ENCODE data around the gene NLRC5.

NLRC5 gene

DNA sequence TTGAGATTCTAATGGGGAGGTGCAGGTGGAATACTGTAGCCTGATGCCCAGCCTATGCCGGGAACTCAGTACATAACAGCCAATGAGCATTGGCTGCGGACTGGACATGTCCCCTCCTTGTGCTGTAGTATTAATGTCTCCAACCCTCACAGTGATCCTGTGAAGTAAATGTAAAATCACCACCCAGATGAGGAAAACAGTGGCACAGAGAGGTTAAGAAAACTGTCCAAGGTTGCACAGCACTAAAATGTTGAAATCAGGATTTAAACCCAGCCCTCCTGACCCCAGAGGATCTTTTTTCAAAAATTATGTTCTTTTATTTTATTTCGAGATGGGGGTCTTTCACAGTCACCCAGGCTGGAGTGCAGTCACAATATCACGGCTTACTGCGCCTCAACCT is 7.9 kb downstream of the NLRC5 start:
- H3K4me2 ChIP-seq (ENCODE audit: low read length), result no peak overlapping the region
- no peaks in the 10 kb centered on the region for H3K9me3 ChIP-seq (ENCODE audit: control insufficient read depth, insufficient read depth, low read length)
- H3K36me3 ChIP-seq (ENCODE audit: control insufficient read depth, low read length), result no peaks in the 10 kb centered on the region
- H3K27me3 ChIP-seq (ENCODE audit: control insufficient read depth, low read length), result no peaks in the 10 kb centered on the region
- H3F3A ChIP-seq (ENCODE audit: control insufficient read depth, insufficient read depth), result peaks cover 9% of the 10 kb centered on the region; the same call in 1 of the 2 replicates
- TF ChIP-seq, protein P1, sequence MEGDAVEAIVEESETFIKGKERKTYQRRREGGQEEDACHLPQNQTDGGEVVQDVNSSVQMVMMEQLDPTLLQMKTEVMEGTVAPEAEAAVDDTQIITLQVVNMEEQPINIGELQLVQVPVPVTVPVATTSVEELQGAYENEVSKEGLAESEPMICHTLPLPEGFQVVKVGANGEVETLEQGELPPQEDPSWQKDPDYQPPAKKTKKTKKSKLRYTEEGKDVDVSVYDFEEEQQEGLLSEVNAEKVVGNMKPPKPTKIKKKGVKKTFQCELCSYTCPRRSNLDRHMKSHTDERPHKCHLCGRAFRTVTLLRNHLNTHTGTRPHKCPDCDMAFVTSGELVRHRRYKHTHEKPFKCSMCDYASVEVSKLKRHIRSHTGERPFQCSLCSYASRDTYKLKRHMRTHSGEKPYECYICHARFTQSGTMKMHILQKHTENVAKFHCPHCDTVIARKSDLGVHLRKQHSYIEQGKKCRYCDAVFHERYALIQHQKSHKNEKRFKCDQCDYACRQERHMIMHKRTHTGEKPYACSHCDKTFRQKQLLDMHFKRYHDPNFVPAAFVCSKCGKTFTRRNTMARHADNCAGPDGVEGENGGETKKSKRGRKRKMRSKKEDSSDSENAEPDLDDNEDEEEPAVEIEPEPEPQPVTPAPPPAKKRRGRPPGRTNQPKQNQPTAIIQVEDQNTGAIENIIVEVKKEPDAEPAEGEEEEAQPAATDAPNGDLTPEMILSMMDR (IDR thresholded peaks at IDR 0.05; ENCODE audit: low read depth, low read length, poor library complexity, severe bottlenecking), result no peak
- TF ChIP-seq EZH2phosphoT487 (IDR thresholded peaks at IDR 0.05; ENCODE audit: borderline replicate concordance, low read length), result no peak
- H3K4me1 ChIP-seq (ENCODE audit: control insufficient read depth, low read length), result peaks cover 8% of the 10 kb centered on the region
- H3K79me2 ChIP-seq (ENCODE audit: control insufficient read depth, low read length), result no peaks in the 10 kb centered on the region
- H3K4me3 ChIP-seq (ENCODE audit: low read length), result no peak overlapping the region
- no peaks in the 10 kb centered on the region for H4K20me1 ChIP-seq (ENCODE audit: control insufficient read depth, insufficient read depth, low read depth, low read length)
- no peaks in the 10 kb centered on the region for H3K9me2 ChIP-seq (replicated peaks; ENCODE audit: control insufficient read depth, low read length)
- no peak overlapping the region for H3K27ac ChIP-seq (ENCODE audit: low read depth, low read length)

DNA sequence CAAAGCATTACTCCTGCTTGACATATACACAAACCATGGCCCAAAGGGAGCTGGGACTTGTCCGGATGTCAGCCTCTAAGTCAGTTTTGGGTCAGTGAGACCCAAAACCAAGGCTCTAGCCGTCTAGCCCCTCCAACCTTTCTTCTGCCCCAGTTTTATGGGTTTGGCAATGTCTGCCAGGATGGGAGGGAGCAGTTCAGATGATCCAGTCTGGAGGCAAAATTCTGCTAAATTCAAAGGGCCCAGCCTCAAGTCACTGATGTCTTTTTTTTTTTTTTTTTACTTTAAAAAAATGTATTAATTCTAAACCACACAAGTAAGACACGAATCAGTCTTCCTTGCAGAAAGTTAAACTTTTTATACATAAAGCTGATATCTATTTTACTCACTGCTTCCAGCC is 8.6 kb downstream of the NLRC5 start:
- Histone ChIP-seq H3F3A (ENCODE audit: control insufficient read depth, insufficient read depth) (peaks cover 9% of the 10 kb centered on the region; the same call in 1 of the 2 replicates), H3K4me3 (ENCODE audit: low read length) (no peak overlapping the region), H3K36me3 (ENCODE audit: control insufficient read depth, low read length) (no peaks in the 10 kb centered on the region), H3K79me2 (ENCODE audit: control insufficient read depth, low read length) (no peaks in the 10 kb centered on the region), H4K20me1 (ENCODE audit: control insufficient read depth, insufficient read depth, low read depth, low read length) (no peaks in the 10 kb centered on the region), H3K9me3 (ENCODE audit: control insufficient read depth, insufficient read depth, low read length) (no peaks in the 10 kb centered on the region), H3K27me3 (ENCODE audit: control insufficient read depth, low read length) (no peaks in the 10 kb centered on the region), H3K4me2 (ENCODE audit: low read length) (no peak overlapping the region), H3K9me2 (replicated peaks; ENCODE audit: control insufficient read depth, low read length) (no peaks in the 10 kb centered on the region), H3K27ac (ENCODE audit: low read depth, low read length) (no peak overlapping the region), H3K4me1 (ENCODE audit: control insufficient read depth, low read length) (peaks cover 8% of the 10 kb centered on the region)
- TF ChIP-seq EZH2phosphoT487 (IDR thresholded peaks at IDR 0.05; ENCODE audit: borderline replicate concordance, low read length), result no peak
- TF ChIP-seq, protein P1 (IDR thresholded peaks at IDR 0.05; ENCODE audit: low read depth, low read length, poor library complexity, severe bottlenecking), result no peak

DNA sequence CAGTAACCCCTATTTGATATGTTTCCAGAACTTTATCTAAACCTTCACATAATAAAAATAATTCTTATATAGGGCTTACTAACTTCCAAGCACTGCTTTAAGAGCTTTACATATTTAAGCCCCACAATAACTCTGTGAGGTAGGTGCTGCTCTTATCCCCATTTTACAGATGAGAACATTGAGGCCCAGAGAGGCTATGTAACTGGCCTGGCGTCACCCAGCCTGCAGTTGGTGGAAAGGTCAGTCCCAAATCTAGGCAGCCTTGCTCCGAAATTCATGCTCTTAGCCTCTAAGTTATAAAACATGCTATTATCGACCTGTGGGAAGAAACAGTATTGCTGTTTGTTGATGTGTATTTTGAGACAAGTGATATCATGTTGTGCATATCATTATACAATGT is 9.0 kb downstream of the NLRC5 start:
- Histone ChIP-seq H3K36me3 (ENCODE audit: control insufficient read depth, low read length) (no peaks in the 10 kb centered on the region), H3K9me3 (ENCODE audit: control insufficient read depth, insufficient read depth, low read length) (no peaks in the 10 kb centered on the region), H3K4me3 (ENCODE audit: low read length) (no peak overlapping the region), H3F3A (ENCODE audit: control insufficient read depth, insufficient read depth) (peaks cover 9% of the 10 kb centered on the region; the same call in 1 of the 2 replicates), H3K9me2 (replicated peaks; ENCODE audit: control insufficient read depth, low read length) (no peaks in the 10 kb centered on the region), H3K27ac (ENCODE audit: low read depth, low read length) (no peak overlapping the region), H3K79me2 (ENCODE audit: control insufficient read depth, low read length) (no peaks in the 10 kb centered on the region), H3K4me1 (ENCODE audit: control insufficient read depth, low read length) (peaks cover 7% of the 10 kb centered on the region), H3K4me2 (ENCODE audit: low read length) (no peak overlapping the region), H4K20me1 (ENCODE audit: control insufficient read depth, insufficient read depth, low read depth, low read length) (no peaks in the 10 kb centered on the region), H3K27me3 (ENCODE audit: control insufficient read depth, low read length) (no peaks in the 10 kb centered on the region)
- no peak for TF ChIP-seq EZH2phosphoT487 (IDR thresholded peaks at IDR 0.05; ENCODE audit: borderline replicate concordance, low read length)
- TF ChIP-seq, protein P1 (IDR thresholded peaks at IDR 0.05; ENCODE audit: low read depth, low read length, poor library complexity, severe bottlenecking), result no peak

All from DOHH2 (cell line).